Mesothelial cell of epicardium (in vitro differentiated cells): ENCODE results near the gene TM4SF5. TPM values are rescaled to one million over a fixed set of nuclear protein-coding genes. Genes with fewer than 3 reads are reported as not detected.

Experiments used
- DNase-seq, 2 experiments: peaks; one replicate each; pipeline ENCODE4 v3.0.0; 2021; ENCODE audit warnings: low spot score in 2 of 2; ENCODE audit not compliant: unreplicated experiment in 2 of 2
- H3K27ac Mint-ChIP-seq: 2 replicates; pipeline ENCODE4 v1.8.0; 2021; ENCODE audit warnings: mixed read lengths
- H3K27me3 Mint-ChIP-seq: 2 replicates; pipeline ENCODE4 v1.8.0; 2021; ENCODE audit warnings: low read depth, mixed read lengths
- H3K36me3 Mint-ChIP-seq: 2 replicates; pipeline ENCODE4 v1.8.0; 2021; ENCODE audit warnings: mixed read lengths
- H3K4me1 Mint-ChIP-seq: 2 replicates; pipeline ENCODE4 v1.8.0; 2021; ENCODE audit warnings: mixed read lengths
- H3K4me3 Mint-ChIP-seq: 2 replicates; pipeline ENCODE4 v1.8.0; 2021; ENCODE audit warnings: mild to moderate bottlenecking, moderate library complexity, mixed read lengths
- H3K9me3 Mint-ChIP-seq: 2 replicates; pipeline ENCODE4 v1.8.0; 2021; ENCODE audit warnings: mixed read lengths
- total RNA-seq: library from RNA; stranded (reverse); gene quantifications from 3 replicates; pipeline ENCODE4 v1.2.1, GENCODE V29; 2021
- TF ChIP-seq, protein P1 (sequence below): fragments of 200-600 bp; sonication (generic); IDR thresholded peaks from one replicate; pipeline ENCODE4 v1.5.0; 2021; ENCODE audit warnings: antibody characterized with exemption; ENCODE audit not compliant: unreplicated experiment

The TM4SF5 gene
- total RNA-seq, 1 donor from 2014 or later, result not detected

DNA sequence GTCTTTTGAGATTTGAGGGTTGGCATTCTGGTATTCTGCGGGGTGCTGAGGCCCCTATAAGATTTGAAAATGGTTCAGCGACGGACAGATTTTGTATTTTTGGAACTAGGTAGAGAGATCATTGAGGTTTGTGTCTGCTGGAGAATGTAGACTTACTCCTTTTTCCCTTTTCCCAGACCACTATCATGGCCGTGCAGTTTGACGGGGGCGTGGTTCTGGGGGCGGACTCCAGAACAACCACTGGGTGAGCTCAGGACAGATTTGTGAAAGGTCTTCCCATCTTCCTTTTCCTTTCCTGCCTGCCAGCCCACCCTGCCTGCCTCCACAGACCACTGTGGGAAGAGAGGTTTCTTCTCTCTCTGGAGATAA, 24.9 kb downstream of the TM4SF5 start:
- Mint-ChIP-seq H3K27me3 (peaks cover 10% of the 10 kb centered on the region), H3K9me3 (no peaks in the 10 kb centered on the region), H3K4me3 (peak overlapping the region; percentile 100), H3K36me3 (peaks cover 17% of the 10 kb centered on the region), H3K27ac (peak overlapping the region; percentile 99), H3K4me1 (peaks cover 7% of the 10 kb centered on the region)
- TF ChIP-seq, protein P1, sequence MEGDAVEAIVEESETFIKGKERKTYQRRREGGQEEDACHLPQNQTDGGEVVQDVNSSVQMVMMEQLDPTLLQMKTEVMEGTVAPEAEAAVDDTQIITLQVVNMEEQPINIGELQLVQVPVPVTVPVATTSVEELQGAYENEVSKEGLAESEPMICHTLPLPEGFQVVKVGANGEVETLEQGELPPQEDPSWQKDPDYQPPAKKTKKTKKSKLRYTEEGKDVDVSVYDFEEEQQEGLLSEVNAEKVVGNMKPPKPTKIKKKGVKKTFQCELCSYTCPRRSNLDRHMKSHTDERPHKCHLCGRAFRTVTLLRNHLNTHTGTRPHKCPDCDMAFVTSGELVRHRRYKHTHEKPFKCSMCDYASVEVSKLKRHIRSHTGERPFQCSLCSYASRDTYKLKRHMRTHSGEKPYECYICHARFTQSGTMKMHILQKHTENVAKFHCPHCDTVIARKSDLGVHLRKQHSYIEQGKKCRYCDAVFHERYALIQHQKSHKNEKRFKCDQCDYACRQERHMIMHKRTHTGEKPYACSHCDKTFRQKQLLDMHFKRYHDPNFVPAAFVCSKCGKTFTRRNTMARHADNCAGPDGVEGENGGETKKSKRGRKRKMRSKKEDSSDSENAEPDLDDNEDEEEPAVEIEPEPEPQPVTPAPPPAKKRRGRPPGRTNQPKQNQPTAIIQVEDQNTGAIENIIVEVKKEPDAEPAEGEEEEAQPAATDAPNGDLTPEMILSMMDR, result no peak
- DNase-seq, result no peak

DNA sequence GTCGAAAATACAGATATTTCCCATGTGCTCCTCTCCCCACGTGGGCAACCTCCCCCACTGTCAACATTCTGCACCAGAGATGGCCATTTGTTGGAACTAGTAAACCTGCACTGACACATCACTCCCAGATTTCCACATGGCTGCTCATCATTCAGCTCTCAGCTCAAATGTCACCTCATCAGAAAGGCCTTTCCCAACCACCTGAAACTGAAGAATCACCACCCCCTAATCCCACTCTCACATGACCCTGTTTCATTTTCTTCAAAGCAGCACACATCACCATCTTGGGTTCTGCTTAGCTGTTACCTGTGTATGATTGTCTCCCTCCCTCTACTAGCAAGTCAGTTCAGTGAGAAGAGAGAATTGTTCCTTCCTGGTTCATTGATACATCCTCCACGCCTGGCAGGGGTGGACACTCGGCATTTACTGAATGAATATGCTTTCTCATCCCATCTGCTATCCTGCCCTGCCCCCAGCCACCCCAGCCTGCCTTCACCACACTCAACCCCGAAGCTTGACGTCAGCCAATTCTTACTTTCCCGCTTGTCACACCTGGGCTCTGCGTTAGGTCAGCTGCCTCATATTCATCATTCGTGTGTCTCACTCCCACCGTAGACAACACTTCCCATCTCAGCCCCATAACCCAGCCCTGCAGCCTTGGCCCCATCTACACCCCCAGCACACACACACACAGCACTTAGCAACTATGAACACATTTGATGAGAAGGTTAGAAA, 28.9 kb downstream of the TM4SF5 start:
- Mint-ChIP-seq H3K27ac (no peak overlapping the region), H3K27me3 (no peaks in the 10 kb centered on the region), H3K36me3 (peaks cover 17% of the 10 kb centered on the region), H3K4me1 (peaks cover 7% of the 10 kb centered on the region), H3K4me3 (no peak overlapping the region), H3K9me3 (no peaks in the 10 kb centered on the region)
- DNase-seq, result no peak
- TF ChIP-seq, protein P1, result no peak

DNA sequence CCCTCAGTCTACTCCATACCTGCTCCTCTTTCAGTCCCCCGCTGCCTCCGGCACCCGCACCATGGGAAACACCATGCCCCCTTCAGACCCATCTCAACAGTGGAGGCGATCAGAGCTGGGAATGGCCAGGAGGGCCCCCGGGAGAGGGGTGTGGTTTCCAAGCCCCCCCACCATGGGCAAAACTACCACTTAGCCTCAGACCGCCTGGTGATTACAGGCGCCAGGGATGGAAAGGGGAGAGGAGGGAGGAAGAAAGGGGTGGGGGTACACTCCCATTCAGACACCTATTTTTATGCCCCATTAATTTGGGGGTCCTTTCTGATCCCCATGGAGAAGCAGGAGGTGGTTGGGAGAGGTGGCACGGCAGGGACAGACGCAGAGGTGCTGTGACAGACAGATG, 30.5 kb downstream of the TM4SF5 start, which contains the start of gene C17orf114:
Gene C17orf114, minus strand, starts transcription at position 101 of the 400 bp plus-strand sequence.
- H3K9me3 Mint-ChIP-seq, result no peaks in the 10 kb centered on the region
- no peak within 1 kb of the TSS for H3K4me3 Mint-ChIP-seq
- peaks cover 6% of the 10 kb centered on the region for H3K4me1 Mint-ChIP-seq
- H3K36me3 Mint-ChIP-seq, result peaks cover 16% of the 10 kb centered on the region
- TF ChIP-seq, protein P1, result no peak
- no peak for DNase-seq
- H3K27ac Mint-ChIP-seq, result no peak within 1 kb of the TSS
- H3K27me3 Mint-ChIP-seq, result no peaks in the 10 kb centered on the region

DNA sequence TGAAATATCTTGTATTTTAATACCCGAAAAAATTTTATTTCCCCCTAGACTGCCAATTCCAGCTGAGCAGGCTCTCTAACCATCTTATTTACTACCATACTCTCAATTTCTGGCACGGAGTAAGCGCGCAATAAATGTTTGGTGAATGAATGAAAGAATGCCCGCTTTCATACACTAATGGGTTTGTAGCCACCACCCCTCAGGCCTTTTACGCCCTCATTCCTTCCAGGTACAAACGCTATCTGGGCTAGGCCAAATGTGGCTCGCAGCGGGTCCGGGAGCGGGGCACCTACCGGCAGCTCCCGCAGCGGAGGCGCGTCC, 34.7 kb downstream of the TM4SF5 start:
- TF ChIP-seq, protein P1, result no peak
- H3K27ac Mint-ChIP-seq, result peak overlapping the region; percentile 45
- no peaks in the 10 kb centered on the region for H3K27me3 Mint-ChIP-seq
- peaks cover 19% of the 10 kb centered on the region for H3K4me1 Mint-ChIP-seq
- DNase-seq, result no peak
- H3K4me3 Mint-ChIP-seq, result peak overlapping the region; percentile 68
- no peaks in the 10 kb centered on the region for H3K9me3 Mint-ChIP-seq
- peaks cover 15% of the 10 kb centered on the region for H3K36me3 Mint-ChIP-seq

DNA sequence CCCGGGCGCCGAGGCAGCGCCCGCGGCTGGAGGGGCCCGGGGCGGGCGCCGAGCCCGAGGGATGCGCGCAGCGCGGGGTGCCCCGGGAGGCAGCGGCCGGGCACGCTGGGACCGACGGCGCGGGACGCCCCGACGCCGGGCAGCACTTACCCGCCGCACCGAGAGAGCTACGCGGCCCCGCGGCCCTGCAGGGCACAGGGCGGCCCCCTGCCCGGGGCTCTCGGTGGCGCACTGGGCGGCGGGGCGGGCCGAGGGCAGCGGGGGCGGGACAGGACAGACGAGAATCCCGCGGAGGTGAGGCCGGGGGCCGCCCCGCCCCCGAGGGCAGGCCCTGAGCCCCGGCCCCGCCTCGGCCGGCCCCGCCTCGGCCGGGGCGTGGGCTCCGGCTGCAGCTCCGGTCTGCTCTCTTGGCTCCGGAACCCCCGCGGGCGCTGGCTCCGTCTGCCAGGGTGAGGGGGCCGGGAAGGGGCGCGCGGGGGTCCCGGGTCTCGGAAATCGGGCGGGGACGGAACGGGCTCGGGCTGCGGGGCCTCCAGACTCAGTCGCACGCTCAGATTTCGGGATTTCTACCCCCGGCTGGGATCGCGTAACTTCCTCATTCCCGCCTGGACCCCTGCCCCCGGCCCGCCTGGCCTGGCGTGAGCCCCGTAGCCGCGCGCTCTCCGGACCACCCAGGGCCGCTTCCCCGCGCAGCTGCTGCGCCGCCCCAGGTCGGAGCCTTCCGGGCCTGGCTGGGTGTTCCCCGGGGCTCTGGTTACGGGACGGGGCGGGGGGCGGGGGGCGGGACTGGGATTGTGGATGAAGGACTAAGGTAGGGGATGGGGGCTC, 35.3 kb downstream of the TM4SF5 start, which contains the start of gene PLD2:
Gene PLD2, plus strand, starts transcription at position 376 of the 828 bp plus-strand sequence. CDS start 621 bp downstream, outside the sequence.
- Mint-ChIP-seq H3K4me3 (peak within 1 kb of the TSS; percentile 91), H3K4me1 (peaks cover 19% of the 10 kb centered on the region), H3K9me3 (no peaks in the 10 kb centered on the region), H3K27ac (peak within 1 kb of the TSS; percentile 75), H3K36me3 (peaks cover 17% of the 10 kb centered on the region), H3K27me3 (no peaks in the 10 kb centered on the region)
- TF ChIP-seq, protein P1, result no peak
- peak; percentile 66 to 76 for DNase-seq
